IMR-90 (cell line): Measurements from ENCODE around the gene NUDCD3. TPM values are rescaled to one million over a fixed set of nuclear protein-coding genes. Genes with fewer than 3 reads are reported as not detected.
"Not testable (repeated sequence)": the region's sequence is repeated elsewhere in the genome, so short reads cannot be mapped to it uniquely, and the experiment has no call there.

Experiments used
- ATAC-seq: fragments of 200-7000 bp; cut with Tn5 transposase; 2 replicates; pipeline ENCODE4 v1.9.1; 2020; ENCODE audit warnings: low read depth, mild to moderate bottlenecking, moderate library complexity
- BruUV-seq: library from RNA; stranded (reverse); fragments of 400-500 nt; replicated peaks from 2 replicates; lab custom pipeline; 2021; lab: Mats Ljungman, UMichigan
- CTCF ChIA-PET: fragments of 300-600 bp; formaldehyde crosslinking; extraction: SDS; loops from one replicate; lab custom pipeline; 2021; ENCODE audit warnings: antibody characterized with exemption; lab: Yijun Ruan, JAX
- POLR2A ChIA-PET: fragments of 300-600 bp; sonication (Branson Sonifier 250); formaldehyde crosslinking; loops from one replicate; lab custom pipeline; 2022; ENCODE audit warnings: antibody characterized with exemption; ENCODE audit not compliant: unreplicated experiment; lab: Charles Lee
- DNase-seq: peaks from one replicate; pipeline ENCODE4 v3.0.0; 2013
- H2AFZ ChIP-seq: replicated peaks from 2 replicates; pipeline ENCODE3; 2013; ENCODE audit warnings: low read length, mild to moderate bottlenecking; ENCODE audit not compliant: poor library complexity
- H2AK5ac ChIP-seq: 2 replicates; pipeline ENCODE4 v1.6.1; 2013; ENCODE audit warnings: low read depth, low read length, inconsistent platforms
- H2AK9ac ChIP-seq: replicated peaks from 2 replicates; pipeline ENCODE3; 2013; ENCODE audit warnings: mild to moderate bottlenecking, low read depth, low read length, moderate library complexity; ENCODE audit not compliant: poor library complexity
- H2BK120ac ChIP-seq: 2 replicates; pipeline ENCODE4 v1.6.1; 2013; ENCODE audit warnings: low read depth, low read length, inconsistent platforms
- H2BK15ac ChIP-seq: 3 replicates; pipeline ENCODE4 v1.6.1; 2013; ENCODE audit warnings: low read depth, low read length, inconsistent platforms
- H2BK20ac ChIP-seq: 2 replicates; pipeline ENCODE4 v1.6.1; 2013; ENCODE audit warnings: low read depth, mild to moderate bottlenecking, inconsistent platforms, low read length, moderate library complexity
- H2BK5ac ChIP-seq: 2 replicates; pipeline ENCODE4 v1.6.1; 2013; ENCODE audit warnings: mild to moderate bottlenecking, low read depth, low read length, inconsistent platforms; ENCODE audit not compliant: poor library complexity, severe bottlenecking
- H3K14ac ChIP-seq: replicated peaks from 2 replicates; pipeline ENCODE4 v1.6.1; 2013; ENCODE audit warnings: low read depth, low read length, inconsistent platforms
- H3K18ac ChIP-seq: 2 replicates; pipeline ENCODE4 v1.6.1; 2013; ENCODE audit warnings: low read depth, low read length, control low read depth
- H3K23ac ChIP-seq: 2 replicates; pipeline ENCODE4 v1.6.1; 2013; ENCODE audit warnings: low read depth, low read length, inconsistent platforms
- H3K27ac ChIP-seq: 2 replicates; pipeline ENCODE4 v1.5.1; 2013; ENCODE audit warnings: mild to moderate bottlenecking, control low read depth, low read length; ENCODE audit not compliant: insufficient read depth
- H3K27me3 ChIP-seq: 2 replicates; pipeline ENCODE4 v1.6.1; 2013; ENCODE audit warnings: low read length; ENCODE audit not compliant: control insufficient read depth, insufficient read depth
- H3K36me3 ChIP-seq: 2 replicates; pipeline ENCODE4 v1.6.1; 2013; ENCODE audit warnings: low read length, mixed read lengths; ENCODE audit not compliant: control insufficient read depth, insufficient read depth
- H3K4ac ChIP-seq: 2 replicates; pipeline ENCODE4 v1.6.1; 2013; ENCODE audit warnings: low read depth, low read length, inconsistent platforms
- H3K4me1 ChIP-seq: 2 replicates; pipeline ENCODE4 v1.6.1; 2013; ENCODE audit warnings: low read length, mixed read lengths; ENCODE audit not compliant: control insufficient read depth, insufficient read depth
- H3K4me2 ChIP-seq: 2 replicates; pipeline ENCODE4 v1.6.1; 2013; ENCODE audit warnings: low read depth, mild to moderate bottlenecking, control low read depth, low read length, moderate library complexity
- H3K4me3 ChIP-seq: 2 replicates; pipeline ENCODE4 v1.5.1; 2013; ENCODE audit warnings: low read depth, mild to moderate bottlenecking, control low read depth, low read length, moderate library complexity; ENCODE audit not compliant: insufficient read depth
- H3K56ac ChIP-seq: 2 replicates; pipeline ENCODE4 v1.6.1; 2013; ENCODE audit warnings: low read length, inconsistent platforms; ENCODE audit not compliant: insufficient read depth; ENCODE audit errors: extremely low read depth
- H3K79me1 ChIP-seq, 2 experiments: 2 replicates each; pipeline ENCODE4 v1.6.1; 2013; ENCODE audit warnings: low read length in 2 of 2, inconsistent platforms in 1 of 2, low read depth in 1 of 2
- H3K9ac ChIP-seq: 2 replicates; pipeline ENCODE4 v1.6.1; 2013; ENCODE audit warnings: low read depth, low read length, control low read depth
- H3K9me1 ChIP-seq: 2 replicates; pipeline ENCODE4 v1.6.1; 2013; ENCODE audit warnings: low read length, inconsistent platforms; ENCODE audit not compliant: insufficient read depth
- H3K9me3 ChIP-seq: 2 replicates; pipeline ENCODE4 v1.6.1; 2013; ENCODE audit warnings: low read length; ENCODE audit not compliant: control insufficient read depth, insufficient read depth
- H4K20me1 ChIP-seq: 2 replicates; pipeline ENCODE4 v1.6.1; 2013; ENCODE audit warnings: low read length, inconsistent platforms; ENCODE audit not compliant: insufficient read depth
- H4K5ac ChIP-seq: 2 replicates; pipeline ENCODE4 v1.6.1; 2013; ENCODE audit warnings: mild to moderate bottlenecking, low read depth, low read length, control low read depth
- H4K8ac ChIP-seq, 2 experiments: 2 replicates each; pipeline ENCODE4 v1.6.1; 2013; ENCODE audit warnings: low read depth in 2 of 2, low read length in 2 of 2, control low read depth in 1 of 2, inconsistent platforms in 1 of 2
- H4K91ac ChIP-seq: 2 replicates; pipeline ENCODE4 v1.6.1; 2013; ENCODE audit warnings: low read depth, low read length, inconsistent platforms; ENCODE audit not compliant: insufficient read depth
- WGBS, 2 experiments: methylation state at CpG; one replicate each; pipeline versions ENCODE4 v1.1.5 to v1.1.7; 2013; ENCODE audit warnings: missing lambda C conversion rate in 2 of 2; ENCODE audit not compliant: insufficient read length in 1 of 2; ENCODE audit errors: extremely low coverage in 2 of 2; 5-methylcytosine and 5-hydroxymethylcytosine counted together
- dilution Hi-C: fragments of 300-500 bp; cut with HindIII; formaldehyde crosslinking; loops from one replicate; pipeline ENCODE4 v1.14.3; 2018; ENCODE audit warnings: low sequenced_read_pairs; ENCODE audit not compliant: unreplicated experiment
- in situ Hi-C: fragments of 300-500 bp; cut with MboI; formaldehyde crosslinking; loops from 3 replicates; pipeline ENCODE4 v1.14.3; 2019; ENCODE audit warnings: low sequenced_read_pairs, inconsistent platforms, mixed read lengths
- intact Hi-C: fragments of 100-400 bp; cut with micrococcal nuclease; formaldehyde crosslinking; loops from 2 replicates; pipeline ENCODE4 v1.10.0; 2022
- polyA plus RNA-seq, 3 experiments: library from polyadenylated mRNA; depleted of rRNA; stranded (reverse); fragments of >200 nt; gene quantifications; 2 replicates each; pipeline ENCODE4 v1.2.3, GENCODE V29; 2012; ENCODE audit warnings: low replicate concordance in 1 of 3
- total RNA-seq: library from RNA; depleted of rRNA; stranded (reverse); fragments of >200 nt; gene quantifications from 2 replicates; pipeline ENCODE4 v1.2.3, GENCODE V29; 2012

The NUDCD3 gene
- total and polyA plus RNA-seq, 2 of the 4 experiments (the other 2 are of a cell fraction) = 49.5 to 76.0 TPM

DNA sequence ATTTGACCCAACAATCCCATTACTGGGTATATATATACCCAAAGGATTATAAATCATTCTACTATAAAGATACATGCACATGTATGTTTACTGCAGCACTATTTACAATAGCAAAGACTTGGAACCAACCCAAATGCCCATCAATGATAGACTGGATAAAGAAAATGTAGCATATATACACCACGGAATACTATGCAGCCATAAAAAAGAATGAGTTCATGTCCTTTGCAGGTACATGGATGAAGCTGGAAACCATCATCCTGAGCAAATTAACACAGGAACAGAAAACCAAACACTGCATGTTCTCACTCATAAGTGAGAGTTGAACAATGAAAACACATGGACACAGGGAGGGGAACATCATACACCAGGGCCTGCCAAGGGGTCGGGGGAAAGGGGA lies 65.7 kb downstream of the NUDCD3 start:
- H4K5ac ChIP-seq, intact Hi-C loops, H3K9me1 ChIP-seq, H2AFZ ChIP-seq, H2BK120ac ChIP-seq, CTCF ChIA-PET, H3K27me3 ChIP-seq, H3K27ac ChIP-seq, H2BK20ac ChIP-seq, H3K4me3 ChIP-seq, H4K20me1 ChIP-seq, DNase-seq, dilution Hi-C loops, H2BK15ac ChIP-seq, ATAC-seq, H3K9me3 ChIP-seq, H3K4me1 ChIP-seq, H2AK5ac ChIP-seq, BruUV-seq, H3K18ac ChIP-seq, H2BK5ac ChIP-seq, H3K9ac ChIP-seq, H3K23ac ChIP-seq, POLR2A ChIA-PET, H3K4ac ChIP-seq, H3K4me2 ChIP-seq, H3K14ac ChIP-seq, in situ Hi-C loops, H2AK9ac ChIP-seq, H3K56ac ChIP-seq, H4K8ac ChIP-seq, H4K91ac ChIP-seq: not testable (repeated sequence)
- peaks cover 13 to 36% of the 10 kb centered on the region in 2 experiments for H3K79me1 ChIP-seq
- WGBS, 2 experiments = no CpG with 5 or more reads among the region's 2 CpGs
- peaks cover 14% of the 10 kb centered on the region for H3K36me3 ChIP-seq
